ENCODE measurements around the gene SELENOH.

GRCh38 chr11:57776031-57776521, 34.8 kb downstream of the SELENOH start:
- no peak for TF ChIP-seq CTCF (conservative IDR thresholded peaks at IDR 0.05; ENCODE audit: low read depth, low read length)
- no peak for TF ChIP-seq EZH2phosphoT487 (IDR thresholded peaks at IDR 0.05; ENCODE audit: borderline replicate concordance, low read length)

Data from PC-3 (cell line).